DND-41 (cell line): ENCODE results near the gene HDDC3.

Source experiments
- EZH2 ChIP-seq: IDR thresholded peaks from 3 replicates; pipeline ENCODE4 v1.6.1; 2012; ENCODE audit warnings: borderline replicate concordance, low read depth, mild to moderate bottlenecking, moderate library complexity, low read length, inconsistent platforms; ENCODE audit not compliant: severe bottlenecking
- TF ChIP-seq, protein P1 (sequence below): IDR thresholded peaks from 2 replicates; pipeline ENCODE4 v1.5.1; 2012; ENCODE audit warnings: borderline replicate concordance, low read length, moderate library complexity, mild to moderate bottlenecking; ENCODE audit not compliant: poor library complexity, severe bottlenecking; ENCODE audit errors: extremely low read depth

DNA sequence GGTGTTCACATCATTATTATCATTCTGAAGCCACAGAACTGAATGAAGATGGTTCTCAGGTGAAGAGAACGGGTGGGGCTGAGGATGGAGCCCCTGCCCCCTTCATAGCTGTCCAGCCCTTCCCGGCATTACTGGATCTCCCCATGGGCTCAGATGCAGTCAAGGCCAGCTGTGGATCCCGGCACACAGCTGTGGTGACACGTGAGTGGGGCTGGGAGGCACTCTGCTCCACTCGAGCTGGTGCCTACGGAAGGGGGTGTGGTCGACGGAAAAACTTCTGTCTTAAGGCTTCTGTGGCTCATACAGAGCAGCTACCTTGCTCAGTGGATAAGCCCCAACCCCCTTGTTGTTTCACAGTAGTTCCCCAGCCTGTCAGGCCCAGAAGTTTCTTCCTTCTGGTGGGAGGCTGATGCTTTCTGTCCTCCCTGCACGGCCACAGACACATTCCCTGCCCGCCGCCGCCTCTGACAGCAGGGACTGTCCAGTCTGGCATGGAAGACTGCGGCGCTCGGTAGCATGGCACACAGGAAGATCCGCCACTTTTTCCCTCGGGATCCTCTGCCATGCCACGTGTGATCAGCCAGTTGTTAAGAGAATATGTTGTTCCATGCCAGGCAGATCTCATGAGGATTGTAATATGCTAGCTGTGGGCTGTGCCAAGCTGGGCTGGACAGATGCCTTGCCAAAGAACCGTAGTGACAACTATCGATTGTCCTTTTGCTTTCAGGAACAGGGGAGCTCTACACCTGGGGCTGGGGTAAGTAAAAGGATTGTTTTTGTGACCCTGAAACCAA lies 28.1 kb upstream of the HDDC3 start:
- TF ChIP-seq, protein P1, sequence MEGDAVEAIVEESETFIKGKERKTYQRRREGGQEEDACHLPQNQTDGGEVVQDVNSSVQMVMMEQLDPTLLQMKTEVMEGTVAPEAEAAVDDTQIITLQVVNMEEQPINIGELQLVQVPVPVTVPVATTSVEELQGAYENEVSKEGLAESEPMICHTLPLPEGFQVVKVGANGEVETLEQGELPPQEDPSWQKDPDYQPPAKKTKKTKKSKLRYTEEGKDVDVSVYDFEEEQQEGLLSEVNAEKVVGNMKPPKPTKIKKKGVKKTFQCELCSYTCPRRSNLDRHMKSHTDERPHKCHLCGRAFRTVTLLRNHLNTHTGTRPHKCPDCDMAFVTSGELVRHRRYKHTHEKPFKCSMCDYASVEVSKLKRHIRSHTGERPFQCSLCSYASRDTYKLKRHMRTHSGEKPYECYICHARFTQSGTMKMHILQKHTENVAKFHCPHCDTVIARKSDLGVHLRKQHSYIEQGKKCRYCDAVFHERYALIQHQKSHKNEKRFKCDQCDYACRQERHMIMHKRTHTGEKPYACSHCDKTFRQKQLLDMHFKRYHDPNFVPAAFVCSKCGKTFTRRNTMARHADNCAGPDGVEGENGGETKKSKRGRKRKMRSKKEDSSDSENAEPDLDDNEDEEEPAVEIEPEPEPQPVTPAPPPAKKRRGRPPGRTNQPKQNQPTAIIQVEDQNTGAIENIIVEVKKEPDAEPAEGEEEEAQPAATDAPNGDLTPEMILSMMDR: no peak
- no peak for TF ChIP-seq EZH2
